GM21723 (cell line): ENCODE measurements around the gene CRX.
A peak's percentile ranks its signal among the peaks of the same experiment; 100 is the strongest.
"Not testable (repeated sequence)": the region's sequence is repeated elsewhere in the genome, so short reads cannot be mapped to it uniquely, and the experiment has no call there.

Source experiments
- ATAC-seq: cut with Tn5 transposase; IDR thresholded peaks from one replicate; pipeline ENCODE4 v1.9.1; 2021; ENCODE audit warnings: mild to moderate bottlenecking, moderate library complexity; ENCODE audit not compliant: unreplicated experiment

CRX gene

DNA sequence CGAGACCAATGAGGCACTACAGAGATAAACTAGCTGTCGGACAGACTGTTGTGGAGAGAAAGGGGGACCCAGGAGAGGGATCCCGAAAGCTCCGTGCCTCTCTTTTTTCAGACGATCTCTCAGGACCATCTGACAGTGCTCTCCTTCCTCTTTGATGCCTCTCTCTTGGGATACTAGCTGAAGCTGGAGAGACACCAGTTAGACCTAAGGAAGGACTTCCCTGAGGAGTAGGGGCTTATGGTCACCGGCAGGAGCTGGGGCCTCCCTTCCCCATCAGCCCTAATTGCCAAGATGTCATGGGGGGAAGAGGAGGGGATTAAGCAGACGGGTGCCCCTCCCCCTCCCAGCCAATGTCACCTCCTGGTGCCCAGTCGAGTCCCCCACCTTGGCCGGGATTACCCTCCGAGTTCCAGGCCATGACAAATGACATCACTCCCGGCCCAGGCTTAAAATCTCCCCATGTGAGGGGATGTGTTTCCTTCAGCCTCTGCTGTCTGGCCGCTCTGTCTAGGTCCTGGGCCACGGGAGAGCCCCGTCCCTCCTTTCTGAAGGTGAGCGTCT lies at the start of gene CRX:
Gene CRX, plus strand, starts transcription at position 478 of the 561 bp plus-strand sequence. CDS start 12,507 bp downstream, outside the sequence.
- no peak for ATAC-seq

DNA sequence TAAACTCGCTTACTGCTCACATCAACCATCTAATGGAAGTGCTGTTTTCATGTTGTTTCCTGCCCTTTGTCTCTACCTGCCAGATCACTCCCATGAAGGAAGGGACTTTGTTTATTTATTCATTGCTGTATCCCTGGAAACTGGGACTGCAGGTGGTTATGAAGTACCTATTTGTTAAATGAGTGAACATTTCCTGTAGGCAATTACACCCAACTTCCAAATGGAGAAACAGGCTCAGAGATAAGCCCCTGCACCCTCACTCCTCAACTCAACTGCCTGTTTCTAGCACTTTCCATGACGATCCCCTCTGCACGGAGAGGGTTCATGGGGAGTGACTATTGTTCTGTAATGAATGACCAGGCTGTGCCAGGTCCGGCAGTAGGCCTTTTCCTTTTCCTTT lies 45.2 kb upstream of the CRX start:
- no peak for ATAC-seq

DNA sequence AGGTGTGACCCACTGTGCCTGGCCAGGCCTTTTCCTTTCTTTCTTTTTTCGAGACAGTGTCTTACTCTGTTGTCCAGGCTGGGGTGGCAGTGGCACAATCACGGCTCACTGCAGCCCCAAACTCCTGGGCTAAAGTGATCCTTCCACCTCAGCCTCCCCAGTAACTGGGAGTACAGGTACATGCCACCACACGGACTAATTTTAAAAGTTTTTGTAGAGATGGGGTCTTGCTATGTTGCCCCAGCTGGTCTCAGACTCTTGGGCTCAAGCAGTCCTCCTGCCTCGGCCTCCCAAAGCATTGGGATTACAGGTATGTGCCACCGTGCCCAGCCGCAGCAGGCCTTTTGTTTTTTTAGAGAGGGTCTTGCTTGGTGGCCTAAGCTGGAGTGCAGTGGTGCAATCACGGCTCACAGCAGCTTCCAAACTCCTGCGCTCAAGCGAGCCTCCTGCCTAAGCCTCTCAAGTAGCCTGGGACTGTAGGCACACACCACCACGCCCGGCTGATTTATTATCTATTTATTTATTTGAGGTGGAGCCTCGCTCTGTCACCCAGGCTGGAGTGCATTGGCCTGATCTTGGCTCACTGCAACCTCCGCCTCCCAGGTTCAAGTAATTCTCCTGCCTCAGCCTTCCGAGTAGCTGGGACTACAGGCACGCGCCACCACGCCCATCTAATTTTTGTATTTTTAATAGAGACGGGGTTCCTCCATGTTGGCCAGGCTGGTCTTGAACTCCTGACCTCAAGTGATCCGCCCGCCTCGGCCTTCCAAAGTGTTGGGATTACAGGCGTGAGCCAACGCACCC lies 44.3 kb upstream of the CRX start:
- not testable (repeated sequence) for ATAC-seq

DNA sequence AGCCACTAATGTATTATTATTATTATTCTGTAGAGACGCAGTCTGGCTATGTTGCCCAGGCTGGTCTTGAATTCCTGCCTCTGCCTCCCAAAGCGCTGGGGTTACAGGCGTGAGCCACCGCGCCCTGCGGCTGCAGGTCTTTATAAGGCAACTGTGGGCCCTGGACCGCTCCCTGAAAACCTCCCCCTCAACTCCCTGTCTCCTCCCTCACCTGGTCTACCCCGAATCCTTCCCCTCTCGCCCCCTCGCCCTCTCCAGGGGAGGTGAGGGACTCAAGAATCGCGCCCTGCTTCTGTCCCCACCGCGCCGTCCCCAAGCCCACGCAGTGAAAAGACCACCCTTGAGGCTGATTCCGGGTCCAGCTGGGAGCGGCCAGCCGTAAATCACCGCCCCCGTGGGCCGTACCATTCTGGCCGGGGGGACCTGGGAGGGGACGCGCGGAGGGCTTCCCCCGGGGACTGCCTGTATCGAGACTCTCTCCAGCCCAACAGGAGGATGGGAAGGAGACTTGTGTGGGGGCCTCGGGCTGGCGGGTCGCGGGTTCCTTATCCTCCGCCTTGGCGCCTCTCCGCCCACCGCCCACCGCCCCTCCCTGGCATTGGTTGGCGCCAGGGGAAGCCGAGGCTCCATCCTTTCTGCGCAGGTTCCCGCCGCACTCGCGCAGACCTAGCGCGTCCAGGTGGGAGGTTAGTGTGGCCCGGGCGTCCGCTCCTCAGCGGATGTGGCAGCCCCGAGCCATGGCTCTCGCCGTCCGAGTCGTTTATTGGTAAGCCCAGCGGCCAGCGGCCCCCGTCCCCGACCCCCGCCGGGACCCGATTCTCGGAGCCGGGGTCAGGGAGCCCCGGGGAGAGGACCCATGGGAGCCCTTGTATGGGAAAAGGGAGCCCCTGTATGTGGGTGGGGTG lies 43.4 kb upstream of the CRX start, which contains the start of gene SELENOW:
Gene SELENOW, plus strand, starts transcription at position 655 of the 905 bp plus-strand sequence. Its CDS starts 83 bp downstream, at position 738.
- ATAC-seq = peak; percentile 76

DNA sequence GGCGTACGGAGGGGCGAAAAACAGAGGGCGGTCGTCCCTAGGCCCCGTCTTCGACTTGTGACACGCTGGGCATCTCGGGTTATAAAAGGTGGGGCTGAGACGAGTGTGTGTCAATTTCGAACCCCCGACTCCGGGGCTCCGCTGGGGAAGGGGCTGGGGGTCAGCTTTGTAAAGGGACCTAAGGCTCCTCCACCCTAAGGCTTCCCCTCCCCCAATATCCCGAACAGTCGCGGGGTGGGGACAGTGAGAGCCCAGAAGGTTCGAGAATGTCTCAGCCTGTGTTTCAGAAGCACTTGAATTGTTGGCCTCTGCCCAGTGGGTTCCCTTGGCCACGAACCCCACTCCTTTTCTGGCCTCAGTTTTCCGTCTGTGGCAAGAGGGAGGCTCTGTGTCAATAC lies 42.8 kb upstream of the CRX start:
- ATAC-seq = no peak

DNA sequence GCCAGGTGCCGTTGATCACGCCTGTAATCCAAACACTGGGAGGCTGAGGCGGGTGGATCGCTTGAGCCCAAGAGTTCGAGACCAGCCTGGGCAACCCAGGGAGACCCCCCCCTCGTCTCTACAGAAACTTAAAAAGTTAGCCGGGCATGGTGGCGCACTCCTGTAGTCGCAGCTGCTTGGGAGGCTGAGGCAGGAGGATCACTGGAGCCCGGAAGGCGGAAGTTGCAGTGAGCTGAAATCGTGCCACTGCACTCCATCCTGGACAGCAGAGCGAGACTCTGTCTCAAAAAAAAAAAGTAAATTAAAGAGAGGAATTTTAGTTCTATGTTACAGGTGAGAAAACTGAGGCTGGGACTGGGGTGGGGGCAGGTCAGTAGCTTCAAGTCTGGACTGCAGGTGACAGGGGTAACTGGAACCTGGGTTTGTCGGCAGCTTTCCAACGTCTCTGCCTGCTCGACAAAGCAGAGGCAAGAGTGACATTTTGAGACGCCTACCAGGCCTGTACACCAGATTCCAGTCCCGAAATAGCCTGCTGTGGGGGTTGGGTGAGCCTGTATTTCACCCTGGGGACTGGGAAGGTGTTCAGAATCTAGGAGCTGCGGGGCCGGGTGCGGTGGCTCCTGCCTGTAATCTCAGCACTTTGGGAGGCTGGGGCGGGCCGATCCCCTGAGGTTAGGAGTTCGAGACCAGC lies 42.1 kb upstream of the CRX start:
- ATAC-seq = no peak

DNA sequence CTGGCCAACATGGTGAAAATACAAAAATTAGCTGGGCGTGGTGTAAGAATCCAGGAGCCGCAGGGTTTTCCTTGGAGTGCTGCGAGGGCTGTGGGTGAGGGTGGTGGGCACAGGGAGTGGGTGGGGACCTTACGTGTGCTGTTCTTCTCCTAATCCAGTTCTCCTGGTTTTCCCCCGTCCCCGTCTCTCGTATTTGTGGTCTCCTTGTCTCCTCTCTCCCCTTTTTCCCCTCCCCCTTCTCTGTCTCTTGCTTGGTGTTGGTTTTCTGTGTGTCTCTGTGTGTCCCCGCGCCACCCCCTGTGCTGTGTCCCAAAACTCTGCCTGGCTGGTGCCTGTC lies 41.6 kb upstream of the CRX start:
- no peak for ATAC-seq

DNA sequence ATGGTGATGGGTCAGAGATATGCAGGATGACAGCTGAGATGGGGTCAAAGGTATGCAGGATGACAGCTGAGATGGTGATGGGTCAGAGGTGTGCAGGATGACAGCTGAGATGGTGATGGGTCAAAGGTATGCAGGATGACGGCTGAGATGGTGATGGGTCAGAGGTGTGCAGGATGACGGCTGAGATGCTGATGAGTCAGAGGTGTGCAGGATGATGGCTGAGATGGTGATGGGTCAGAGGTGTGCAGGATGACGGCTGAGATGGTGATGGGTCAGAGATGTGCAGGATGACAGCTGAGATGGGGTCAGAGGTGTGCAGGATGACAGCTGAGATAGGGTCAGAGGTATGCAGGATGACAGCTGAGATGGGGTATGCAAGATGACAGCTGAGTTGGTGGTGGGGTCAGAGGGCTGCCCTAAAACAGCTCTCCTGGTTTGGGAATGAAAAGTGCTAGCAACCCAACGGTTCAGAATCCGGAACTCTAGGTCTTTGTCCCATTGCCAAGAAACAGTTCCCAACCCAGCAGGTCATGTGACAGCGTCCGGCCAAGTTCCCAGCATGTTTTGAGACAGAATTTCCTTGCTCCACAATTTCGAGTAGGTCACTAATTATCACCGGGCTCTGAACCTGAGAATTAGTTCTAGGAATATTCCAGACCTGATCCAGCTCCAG lies 40.0 kb upstream of the CRX start:
- ATAC-seq = no peak

DNA sequence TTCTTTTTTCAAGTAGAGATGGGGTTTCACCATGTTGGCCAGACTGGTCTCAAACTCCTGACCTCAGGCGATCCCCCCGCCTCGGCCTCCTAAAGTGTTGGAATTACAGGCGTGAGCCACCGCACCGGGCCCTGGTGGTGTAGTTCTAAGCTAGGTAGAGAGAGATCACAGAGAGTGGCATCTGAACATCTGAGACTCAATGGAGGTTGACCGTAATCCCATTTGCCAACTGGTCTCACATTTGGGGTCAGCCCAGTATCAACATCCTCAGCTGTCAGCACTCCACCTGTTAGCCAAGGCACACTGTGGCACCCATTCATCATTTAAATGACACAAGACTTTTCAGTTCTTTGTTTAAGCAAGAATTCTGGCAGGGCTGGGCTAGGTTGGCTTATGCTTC lies 35.2 kb upstream of the CRX start:
- no peak for ATAC-seq

DNA sequence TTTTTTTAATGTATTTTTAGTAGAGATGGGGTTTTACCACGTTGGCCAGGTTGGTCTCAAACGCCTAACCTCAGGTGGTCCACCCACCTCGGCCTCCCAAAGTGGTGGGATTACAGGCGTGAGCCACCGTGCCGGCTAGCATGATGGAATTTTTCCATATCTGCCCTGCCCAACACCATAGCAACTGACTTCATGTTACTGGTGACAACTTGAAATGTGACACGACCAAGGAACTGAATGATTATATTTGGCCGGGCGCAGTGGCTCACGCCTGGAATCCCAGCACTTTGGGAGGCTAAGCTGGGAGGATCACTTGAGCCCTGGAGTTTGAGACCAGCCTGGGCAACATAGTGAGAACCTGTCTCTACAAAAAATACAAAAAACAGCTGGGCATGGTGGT lies 34.4 kb upstream of the CRX start:
- ATAC-seq = not testable (repeated sequence)

DNA sequence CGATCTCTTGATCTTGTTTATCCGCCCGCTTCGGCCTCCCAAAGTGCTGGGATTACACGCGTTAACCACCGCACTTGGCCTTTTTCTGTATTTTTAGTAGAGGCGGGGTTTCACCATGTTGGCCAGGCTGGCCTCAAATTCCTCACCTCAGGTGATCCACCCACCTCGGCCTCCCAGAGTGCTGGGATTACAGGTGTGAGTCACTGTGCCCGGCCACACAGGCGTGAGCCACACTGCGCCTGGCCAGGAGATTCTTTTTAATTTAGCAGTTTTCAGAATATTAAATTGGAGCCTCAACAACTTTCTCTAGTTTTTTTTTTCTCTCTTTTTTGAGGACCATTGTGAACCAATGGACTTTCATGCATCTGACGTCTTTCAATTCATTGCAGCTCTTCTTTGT lies 31.9 kb upstream of the CRX start:
- not testable (repeated sequence) for ATAC-seq

DNA sequence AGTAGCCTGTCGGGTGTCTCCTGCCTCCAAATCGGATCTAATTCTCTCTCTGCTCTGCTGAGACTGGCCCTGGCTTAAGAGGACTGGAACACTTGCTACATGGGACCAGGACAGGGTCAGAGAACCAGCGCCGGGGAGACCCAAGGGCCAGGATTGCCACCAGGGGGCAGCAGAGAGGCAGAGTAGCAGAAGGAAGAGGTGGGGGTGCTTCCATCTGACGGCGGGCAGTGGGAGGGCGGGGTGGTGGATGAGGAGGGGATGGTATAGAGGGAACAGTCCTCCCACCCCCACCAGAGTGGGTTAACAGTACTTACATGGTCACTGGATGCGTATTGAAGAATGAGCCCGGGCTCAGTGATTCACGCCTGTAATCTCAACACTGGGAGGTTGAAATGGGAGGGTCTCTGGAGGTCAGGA lies 31.3 kb upstream of the CRX start:
- no peak for ATAC-seq

DNA sequence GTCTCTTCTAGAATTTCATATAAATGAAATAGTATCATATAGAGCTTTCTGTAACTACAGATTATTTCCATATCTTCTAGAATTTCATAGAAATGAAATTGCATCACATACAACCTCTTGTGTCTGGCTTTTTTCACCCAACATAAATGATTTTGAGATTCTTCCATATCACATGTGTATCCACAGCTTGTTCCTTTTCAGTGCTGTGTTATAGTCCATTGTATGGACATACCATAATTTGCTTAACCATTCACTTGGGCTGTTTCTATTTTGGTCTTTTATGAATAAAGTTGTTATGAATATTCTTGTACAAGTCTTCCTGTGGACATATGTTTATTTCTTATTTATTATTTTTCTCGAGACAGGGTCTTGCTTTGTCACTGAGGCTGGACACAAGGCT lies 29.1 kb upstream of the CRX start:
- ATAC-seq = no peak

DNA sequence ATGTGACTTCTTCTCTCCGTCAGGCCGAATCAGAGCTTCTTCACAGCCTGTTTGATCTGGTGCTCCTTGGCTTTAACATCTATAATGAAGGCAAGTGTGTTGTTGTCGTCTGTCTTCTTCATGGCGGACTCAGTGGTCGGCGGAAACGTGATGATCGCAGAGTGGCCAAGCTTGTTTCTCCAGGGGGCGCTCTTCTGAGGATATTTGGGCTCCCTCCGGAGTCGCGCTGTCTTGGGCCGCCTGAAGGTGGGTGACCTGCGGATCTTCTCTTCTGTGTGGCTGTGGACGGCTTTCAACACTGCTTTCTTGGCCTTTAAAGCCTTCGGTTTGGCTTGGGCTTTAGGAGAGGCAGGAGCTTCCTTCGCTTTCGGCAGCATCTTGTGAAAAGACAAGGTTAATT lies 27.2 kb upstream of the CRX start:
- ATAC-seq = no peak

DNA sequence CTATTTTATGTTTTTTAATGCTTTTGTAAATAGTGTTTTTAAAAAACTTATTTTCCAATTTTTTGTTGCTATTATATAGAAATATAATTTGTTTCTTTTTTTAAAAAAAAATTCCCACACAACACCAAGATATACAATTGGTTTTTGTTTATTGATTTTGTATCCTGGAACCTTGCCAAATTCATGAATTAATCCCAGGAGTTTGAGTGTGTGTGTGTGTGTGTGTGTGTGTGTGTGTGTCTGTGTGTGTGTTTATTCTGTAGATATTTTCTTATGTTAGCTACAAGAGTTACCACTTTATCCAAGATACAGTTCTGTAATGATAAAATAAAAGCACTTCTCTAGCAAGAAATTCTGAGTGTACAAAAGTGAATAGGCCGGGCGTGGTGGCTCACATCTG lies 25.0 kb upstream of the CRX start:
- no peak for ATAC-seq

DNA sequence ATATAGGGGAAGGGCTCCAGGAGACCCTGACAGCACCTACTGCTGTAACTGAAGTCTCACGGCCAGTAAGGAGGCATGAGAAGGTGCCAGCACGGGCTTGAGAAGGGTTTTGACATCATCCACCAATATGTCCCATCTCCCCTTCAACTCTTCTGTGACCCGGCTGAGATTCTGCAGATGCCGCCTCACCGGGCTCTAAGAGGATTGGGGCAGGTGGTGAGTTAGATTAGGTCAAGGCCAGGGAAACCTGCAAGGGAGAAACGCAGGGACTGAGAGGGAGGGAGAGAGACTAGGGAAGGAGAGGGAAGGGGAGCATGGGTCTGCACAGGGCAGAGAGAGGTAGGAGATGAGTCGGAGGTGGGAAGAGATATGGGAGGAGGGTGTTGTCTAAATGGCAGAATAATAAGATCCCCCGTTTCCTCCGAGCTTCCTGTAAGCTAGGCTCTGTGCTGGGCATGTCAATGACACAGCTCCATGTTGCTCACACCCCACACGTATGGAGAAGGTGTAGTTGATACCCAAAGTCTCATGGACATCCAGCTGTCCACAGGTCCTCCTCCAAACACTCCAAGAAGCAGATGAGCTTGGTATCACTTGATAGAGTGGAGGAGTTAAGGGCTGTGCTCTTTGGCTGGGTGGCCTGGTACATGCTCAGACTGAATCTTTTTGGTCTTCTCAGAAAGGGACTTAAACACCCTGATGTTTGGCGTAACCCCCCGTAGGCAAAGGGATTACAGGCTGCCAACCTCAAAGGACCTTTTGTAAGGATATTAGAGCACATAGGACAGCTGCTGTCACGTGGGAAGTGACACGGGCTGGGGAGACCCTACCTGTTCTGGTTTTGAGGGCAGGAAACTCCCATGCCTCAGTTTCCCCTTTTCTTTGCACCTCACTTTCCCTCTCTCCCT lies 23.5 kb upstream of the CRX start:
- ATAC-seq = no peak

DNA sequence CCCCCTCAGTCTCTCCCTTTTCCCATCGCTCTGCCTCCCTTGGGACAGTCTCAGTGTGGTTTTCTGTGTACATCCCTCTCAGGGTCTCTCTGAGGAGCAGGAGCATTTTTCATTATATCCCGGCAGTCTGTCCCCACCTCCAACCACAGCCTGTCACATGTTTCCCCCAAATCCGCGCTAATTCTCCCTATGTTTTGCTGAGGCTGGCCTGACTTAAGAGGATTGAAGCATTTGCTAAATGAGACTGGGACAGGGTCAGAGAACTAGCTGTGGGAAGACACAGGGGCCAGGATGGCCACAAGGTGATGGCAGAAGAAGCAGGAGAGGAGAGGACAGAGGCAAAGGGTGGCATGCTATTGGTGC lies 22.9 kb upstream of the CRX start:
- ATAC-seq = no peak

DNA sequence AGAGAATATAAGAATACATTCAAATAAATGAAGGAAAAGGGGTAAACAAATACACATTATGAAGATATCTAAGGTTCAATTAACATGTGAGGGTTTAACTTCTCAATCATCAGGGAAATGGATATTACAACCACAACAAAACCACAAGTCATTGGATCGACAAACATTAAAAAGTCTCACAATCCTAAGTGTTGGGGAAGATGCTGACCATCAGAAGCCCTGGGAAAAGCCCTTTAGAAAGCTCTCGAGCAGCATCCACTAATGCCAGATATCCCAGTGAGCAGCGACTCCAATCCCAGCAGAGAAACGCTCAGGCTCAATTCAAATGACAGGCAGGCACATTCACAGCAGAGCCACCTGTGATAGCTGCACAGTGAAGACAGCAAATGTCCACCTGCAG lies 20.5 kb upstream of the CRX start:
- no peak for ATAC-seq

DNA sequence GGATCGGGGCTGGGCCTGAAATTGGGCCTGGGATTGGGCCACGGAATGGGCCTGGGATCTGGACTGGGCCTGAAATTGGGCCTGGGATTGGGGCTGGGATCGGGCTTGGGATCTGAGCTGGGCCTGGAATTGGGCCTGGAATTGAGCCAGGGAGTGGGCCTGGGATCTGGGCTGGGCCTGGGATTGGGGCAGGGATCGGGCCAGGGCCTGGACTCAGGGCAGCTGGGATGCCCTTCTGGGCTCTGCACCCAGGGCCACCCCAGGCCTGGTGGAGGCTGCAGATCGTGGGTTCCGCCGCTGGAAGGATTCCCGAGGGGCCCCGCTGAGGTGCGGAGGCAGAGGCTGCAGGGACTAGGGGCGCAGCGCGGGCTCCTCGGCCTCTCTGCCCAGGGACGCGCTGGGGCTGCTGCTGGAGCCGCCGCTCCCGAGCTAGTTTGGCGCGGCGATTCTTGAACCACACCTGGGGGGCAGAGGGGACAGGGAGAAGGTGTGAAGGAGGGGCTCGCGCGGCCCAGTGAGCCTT lies 19.2 kb upstream of the CRX start:
- no peak for ATAC-seq
